ENCODE measurements around the gene PROX1. TPM values are rescaled to one million over a fixed set of nuclear protein-coding genes. Genes with fewer than 3 reads are reported as not detected.

Gene PROX1
- total and polyA plus RNA-seq, 8 donors, result 0.23 to 6.1 (median 2.7) TPM

- no peak for TF ChIP-seq CTCF (IDR thresholded peaks at IDR 0.05)
- TF ChIP-seq POLR2AphosphoS5 (IDR thresholded peaks at IDR 0.05), result no peak
- TF ChIP-seq POLR2A (IDR thresholded peaks at IDR 0.05), result no peak
- no peak for TF ChIP-seq EP300 (IDR thresholded peaks at IDR 0.05)
- intact Hi-C loops (cut with DNase I; ENCODE audit: low total_unique reads), result no loop called here
Measured at GRCh38 chr1:213966122-213966521, 21.7 kb upstream of the PROX1 start.

GRCh38 chr1:213968146-213968825 is 19.5 kb upstream of the PROX1 start:
- no peaks in the 10 kb centered on the region for H3K36me3 ChIP-seq
- no peak overlapping the region for H3K4me3 ChIP-seq
- H3K9me3 ChIP-seq, result no peaks in the 10 kb centered on the region
- no peaks in the 10 kb centered on the region for H3K4me1 ChIP-seq
- no peaks in the 10 kb centered on the region for H3K27me3 ChIP-seq
- intact Hi-C loops (cut with DNase I; ENCODE audit: low total_unique reads), result no loop called here
- no peak overlapping the region for H3K27ac ChIP-seq
- TF ChIP-seq POLR2AphosphoS5 (IDR thresholded peaks at IDR 0.05), result no peak
- TF ChIP-seq POLR2A (IDR thresholded peaks at IDR 0.05), result no peak
- TF ChIP-seq CTCF (IDR thresholded peaks at IDR 0.05), result no peak
- no peak for TF ChIP-seq EP300 (IDR thresholded peaks at IDR 0.05)
- WGBS, 5 donors, result 79 to 83% (median 81%) methylated on average over 4 of the region's 4 CpGs
- DNase-seq, result no peak

More at GRCh38 chr1:213966122-213966521, 21.7 kb upstream of the PROX1 start:
- Histone ChIP-seq H3K36me3 (no peaks in the 10 kb centered on the region), H3K4me3 (no peak overlapping the region), H3K27me3 (no peaks in the 10 kb centered on the region), H3K4me1 (no peaks in the 10 kb centered on the region), H3K9me3 (no peaks in the 10 kb centered on the region), H3K27ac (no peak overlapping the region)
- no peak for DNase-seq
- WGBS, 5 donors, result 85 to 96% (median 87%) methylated on average over 5 of the region's 5 CpGs

GRCh38 chr1:213969958-213970555 is 17.7 kb upstream of the PROX1 start:
- H3K9me3 ChIP-seq, result no peaks in the 10 kb centered on the region
- no peak overlapping the region for H3K27ac ChIP-seq
- H3K27me3 ChIP-seq, result no peaks in the 10 kb centered on the region
- no peak for DNase-seq
- WGBS, 5 donors, result 56 to 65% (median 59%) methylated on average over 2 of the region's 2 CpGs
- no peak overlapping the region for H3K4me3 ChIP-seq
- H3K4me1 ChIP-seq, result no peaks in the 10 kb centered on the region
- H3K36me3 ChIP-seq, result no peaks in the 10 kb centered on the region
- TF ChIP-seq EP300 (IDR thresholded peaks at IDR 0.05) (no peak), CTCF (IDR thresholded peaks at IDR 0.05) (no peak), POLR2AphosphoS5 (IDR thresholded peaks at IDR 0.05) (no peak), POLR2A (IDR thresholded peaks at IDR 0.05) (no peak)
- intact Hi-C loops (cut with DNase I; ENCODE audit: low total_unique reads), result no loop called here

GRCh38 chr1:213972141-213972540 is 15.6 kb upstream of the PROX1 start:
- H3K4me3 ChIP-seq, result no peak overlapping the region
- peaks cover 0 to 5% (median 3%) of the 10 kb centered on the region in 4 donors for H3K4me1 ChIP-seq
- no peak for DNase-seq
- H3K27ac ChIP-seq, result no peak overlapping the region
- TF ChIP-seq EP300 (IDR thresholded peaks at IDR 0.05) (no peak), POLR2AphosphoS5 (IDR thresholded peaks at IDR 0.05) (no peak), POLR2A (IDR thresholded peaks at IDR 0.05) (no peak), CTCF (IDR thresholded peaks at IDR 0.05) (no peak)
- no peaks in the 10 kb centered on the region for H3K36me3 ChIP-seq
- H3K9me3 ChIP-seq, result no peaks in the 10 kb centered on the region
- H3K27me3 ChIP-seq, result peaks cover 0 to 6% (median 0%) of the 10 kb centered on the region in 3 donors
- 44 to 65% (median 57%) methylated on average over 2 of the region's 2 CpGs for WGBS, 5 donors
- intact Hi-C loops (cut with DNase I; ENCODE audit: low total_unique reads), result no loop called here
